HG03095 (cell line): Measurements from ENCODE around the gene ISG20L2.
A peak's percentile ranks its signal among the peaks of the same experiment; 100 is the strongest.
"Not testable (repeated sequence)": the region's sequence is repeated elsewhere in the genome, so short reads cannot be mapped to it uniquely, and the experiment has no call there.

Source experiments
- ATAC-seq: cut with Tn5 transposase; IDR thresholded peaks from one replicate; pipeline ENCODE4 v1.9.1; 2021; ENCODE audit warnings: moderate library complexity; ENCODE audit not compliant: unreplicated experiment

ISG20L2 gene

GRCh38 chr1:156728599-156729462 lies at the start of gene ISG20L2:
TSS of gene ISG20L2 (minus strand) at chr1:156728766. CDS start at chr1:156727652, 1,114 bp downstream.
- ATAC-seq = peak; percentile 78

GRCh38 chr1:156777573-156777972 lies 49.0 kb upstream of the ISG20L2 start:
- ATAC-seq = no peak

GRCh38 chr1:156776942-156777341 lies 48.4 kb upstream of the ISG20L2 start:
- no peak for ATAC-seq

GRCh38 chr1:156775799-156776198 lies 47.2 kb upstream of the ISG20L2 start:
- ATAC-seq = no peak

- ATAC-seq = no peak
These were observed 45.0 kb upstream of the ISG20L2 start for GRCh38 chr1:156773607-156774006.

DNA sequence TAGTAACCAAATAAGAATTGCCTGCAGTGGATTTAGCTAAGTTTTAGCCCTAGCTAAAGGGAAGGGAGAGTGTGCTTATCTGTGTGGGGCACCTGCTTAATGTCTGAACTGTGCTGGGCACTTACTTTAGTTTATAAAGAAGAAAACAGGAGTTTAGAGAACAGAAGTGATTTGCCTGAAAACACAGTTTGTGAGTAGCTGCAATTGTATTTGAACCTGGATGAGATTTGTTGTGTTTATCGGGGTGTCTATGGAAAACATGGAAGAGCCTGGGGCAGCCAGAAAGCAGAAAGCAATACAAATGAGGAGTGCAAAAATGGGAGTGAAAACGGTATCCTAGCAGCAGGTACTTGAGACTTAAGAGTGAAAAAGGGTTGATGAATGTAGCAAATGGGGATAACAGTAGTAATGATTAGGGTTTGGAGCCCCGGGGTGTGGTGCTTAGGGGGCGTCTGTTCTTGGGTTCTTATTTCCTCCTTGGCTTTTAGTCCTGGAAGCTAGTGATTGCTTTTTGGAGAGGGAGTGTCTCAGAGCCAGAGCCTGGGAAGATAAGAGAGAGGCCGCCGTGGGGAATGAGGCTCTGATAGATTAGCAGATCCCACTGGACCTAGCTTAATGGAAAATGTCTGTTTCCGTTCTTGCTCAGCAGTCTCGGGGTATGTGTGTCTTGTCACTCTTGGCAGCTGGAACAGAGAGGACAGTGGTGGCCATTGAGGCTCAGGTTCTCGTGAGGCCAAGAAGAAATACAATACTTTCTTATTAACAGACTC lies 44.3 kb upstream of the ISG20L2 start:
- no peak for ATAC-seq

GRCh38 chr1:156772222-156772621 lies 43.7 kb upstream of the ISG20L2 start:
- ATAC-seq = no peak

GRCh38 chr1:156768610-156769295 lies 40.2 kb upstream of the ISG20L2 start:
- no peak for ATAC-seq

DNA sequence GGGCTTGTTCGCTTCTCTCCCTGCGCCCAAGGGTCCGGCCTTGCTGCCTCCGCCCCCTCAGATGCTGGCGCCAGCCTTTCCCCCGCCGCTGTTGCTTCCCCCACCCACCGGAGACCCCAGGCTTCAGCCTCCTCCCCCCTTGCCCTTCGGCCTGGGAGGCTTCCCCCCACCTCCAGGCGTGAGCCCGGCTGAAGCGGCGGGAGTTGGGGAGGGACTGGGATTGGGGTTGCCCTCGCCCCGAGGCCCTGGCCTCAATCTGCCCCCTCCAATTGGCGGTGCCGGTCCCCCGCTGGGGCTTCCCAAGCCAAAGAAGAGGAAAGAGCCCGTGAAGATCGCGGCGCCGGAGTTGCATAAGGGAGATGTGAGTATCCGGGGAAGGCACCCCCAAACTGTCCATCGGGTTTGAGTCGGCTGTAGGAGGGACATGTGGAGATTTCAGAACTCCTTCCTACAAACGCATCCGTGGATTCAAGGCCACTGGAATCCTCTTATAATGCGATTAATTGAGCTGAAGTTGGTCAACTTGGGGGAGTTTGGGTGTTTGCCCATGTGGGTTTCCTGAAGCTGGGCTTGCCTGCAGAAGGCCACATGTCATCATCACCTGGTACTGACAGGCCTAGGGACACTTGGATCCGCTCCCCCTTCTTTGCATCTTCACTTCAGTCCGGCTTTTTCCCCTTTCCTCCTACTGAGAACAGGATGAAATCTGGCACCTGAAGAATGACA lies 39.5 kb upstream of the ISG20L2 start:
- ATAC-seq = no peak

DNA sequence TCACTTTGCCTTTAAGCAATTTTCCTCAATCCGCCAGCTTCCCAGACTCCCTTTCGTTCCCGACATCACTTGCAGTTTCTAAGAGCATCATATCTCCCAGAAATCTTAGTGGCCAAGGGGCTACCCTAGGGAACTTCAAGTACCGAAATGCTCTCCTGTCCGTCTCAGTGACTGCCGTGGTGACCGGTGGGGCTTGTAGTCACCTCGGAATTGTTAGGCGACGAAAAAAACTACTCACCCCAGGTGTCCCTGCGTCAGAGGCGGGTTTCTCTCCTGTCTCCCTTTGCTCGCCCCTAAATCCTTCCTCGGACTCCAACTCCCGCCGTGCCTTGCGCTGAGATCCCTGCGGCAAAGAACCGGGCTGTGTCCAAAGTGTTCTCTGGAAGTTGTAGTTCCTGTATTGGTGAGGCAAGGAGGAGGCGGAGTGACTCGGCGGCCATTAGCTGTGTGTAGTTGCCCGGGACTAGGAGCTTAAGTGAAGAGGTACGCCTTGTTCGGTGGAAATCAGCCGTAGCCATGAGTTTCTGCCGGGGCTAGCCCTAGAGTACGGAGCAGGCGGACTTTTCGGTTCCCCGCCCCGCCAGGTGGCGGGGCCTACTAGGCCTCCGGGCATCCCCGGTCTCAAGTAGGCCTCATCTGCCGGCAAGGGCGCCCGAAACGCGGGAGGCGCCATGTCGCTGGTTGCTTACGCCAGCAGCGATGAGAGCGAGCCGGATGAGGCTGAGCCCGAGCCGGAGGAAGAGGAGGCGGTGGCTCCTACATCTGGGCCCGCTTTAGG lies 38.7 kb upstream of the ISG20L2 start, which contains the start of gene PRCC:
TSS of gene PRCC (plus strand) at position 435 of the 778 bp plus-strand sequence. CDS start at position 672, 237 bp downstream.
- ATAC-seq = peak; percentile 89

- peak; percentile 10 for ATAC-seq
These were observed 37.9 kb upstream of the ISG20L2 start for GRCh38 chr1:156766298-156767100.

DNA sequence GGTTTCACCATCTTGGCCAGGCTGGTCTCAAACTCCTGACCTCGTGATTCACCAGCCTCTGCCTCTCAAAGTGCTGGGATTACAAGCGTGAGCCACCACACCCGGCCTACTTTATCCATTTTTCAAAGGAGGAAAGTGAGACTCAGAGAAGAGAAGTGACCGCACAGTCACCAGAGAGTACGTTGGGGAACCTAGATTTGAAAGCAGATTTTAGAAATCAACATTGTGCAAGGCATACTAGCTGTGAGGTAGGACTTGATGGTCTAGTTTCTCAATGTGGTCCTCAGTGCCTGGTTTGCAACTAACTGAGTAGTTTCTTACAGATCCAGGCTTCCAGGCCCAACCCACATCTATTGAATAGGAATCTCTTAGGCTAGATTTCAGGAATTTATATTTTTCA lies 37.1 kb upstream of the ISG20L2 start:
- ATAC-seq = no peak

DNA sequence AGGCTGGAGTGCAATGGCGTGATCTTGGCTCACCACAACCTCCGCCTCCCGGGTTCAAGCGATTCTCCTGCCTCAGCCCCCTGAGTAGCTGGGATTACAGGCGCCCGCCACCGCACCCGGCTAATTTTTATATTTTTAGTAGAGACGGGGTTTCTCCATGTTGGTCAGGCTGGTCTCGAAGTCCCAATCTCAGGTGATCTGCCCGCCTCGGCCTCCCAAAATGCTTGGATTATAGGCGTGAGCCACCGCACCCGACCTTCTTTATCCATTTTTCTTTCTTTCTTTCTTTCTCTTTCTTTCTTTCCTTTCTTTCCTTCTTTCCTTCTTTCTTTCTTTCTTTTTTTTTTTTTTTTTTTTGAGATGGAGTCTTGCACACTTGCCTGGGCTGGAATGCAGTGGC lies 36.6 kb upstream of the ISG20L2 start:
- ATAC-seq = not testable (repeated sequence)

- no peak for ATAC-seq
These were observed 32.2 kb upstream of the ISG20L2 start for GRCh38 chr1:156760796-156761104.

GRCh38 chr1:156760092-156760795 lies 31.7 kb upstream of the ISG20L2 start:
- no peak for ATAC-seq

- ATAC-seq = not testable (repeated sequence)
These were observed 29.1 kb upstream of the ISG20L2 start for GRCh38 chr1:156757572-156758253.

- ATAC-seq = no peak
These were observed 27.8 kb upstream of the ISG20L2 start for GRCh38 chr1:156756355-156756754.

- no peak for ATAC-seq
These were observed 27.0 kb upstream of the ISG20L2 start for GRCh38 chr1:156755527-156755950.
